ENCODE data around the gene LPP.

LPP gene

GRCh38 chr3:188135271-188135670 is 18.7 kb upstream of the LPP start:
- DNase-seq (ENCODE audit: low read depth) = no peak

GRCh38 chr3:188137051-188137450 is 16.9 kb upstream of the LPP start:
- no peak for DNase-seq (ENCODE audit: low read depth)

- no peak for DNase-seq (ENCODE audit: low read depth)
Observed at GRCh38 chr3:188139466-188139865, 14.5 kb upstream of the LPP start.

GRCh38 chr3:188146219-188146618 is 7.7 kb upstream of the LPP start:
- no peak for DNase-seq (ENCODE audit: low read depth)

DNA sequence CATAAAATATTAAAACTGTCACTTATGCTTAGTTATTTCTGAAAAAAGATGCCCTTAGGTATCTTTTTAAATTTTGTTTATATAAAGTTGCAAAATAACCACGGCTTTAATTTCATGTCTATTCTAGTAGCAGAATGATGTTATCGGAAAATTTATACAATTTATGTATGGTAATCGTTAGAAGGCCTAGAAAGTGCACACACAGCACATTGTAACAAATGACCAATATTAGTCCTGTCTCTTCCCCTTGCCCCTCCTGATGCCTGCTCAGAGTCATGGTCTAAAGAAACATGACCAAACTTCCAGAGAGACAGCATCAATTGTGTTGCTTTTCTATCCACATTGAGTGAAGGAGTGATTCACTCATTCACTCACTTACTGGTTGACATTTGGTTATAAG is 6.2 kb upstream of the LPP start:
- no peak for DNase-seq (ENCODE audit: low read depth)

GRCh38 chr3:188148318-188148717 is 5.6 kb upstream of the LPP start:
- no peak for DNase-seq (ENCODE audit: low read depth)

DNA sequence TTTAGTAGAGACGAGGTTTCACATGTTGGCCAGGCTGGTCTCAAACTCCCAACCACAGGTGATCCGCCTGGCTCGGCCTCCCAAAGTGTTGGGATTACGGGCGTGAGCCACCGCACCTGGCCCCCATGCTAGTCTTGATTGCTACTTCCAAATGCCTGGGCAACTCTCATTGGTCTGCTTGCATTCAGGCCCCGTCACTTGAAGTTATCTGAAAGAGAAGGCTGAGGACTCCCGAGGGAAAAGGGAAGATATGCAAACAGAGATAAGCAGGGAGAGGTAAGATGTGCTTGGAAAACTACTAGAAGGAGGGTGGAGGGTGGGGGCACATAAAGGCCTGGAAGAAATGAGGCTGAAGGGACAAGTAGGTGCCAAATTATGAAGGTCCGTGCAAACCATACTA is 4.4 kb upstream of the LPP start:
- DNase-seq (ENCODE audit: low read depth) = no peak

- DNase-seq (ENCODE audit: low read depth) = no peak
Observed at GRCh38 chr3:188150982-188151381, 3.0 kb upstream of the LPP start.

- no peak for DNase-seq (ENCODE audit: low read depth)
Observed at GRCh38 chr3:188151438-188151837, 2.5 kb upstream of the LPP start.

- no peak for DNase-seq (ENCODE audit: low read depth)
Observed at GRCh38 chr3:188152660-188153436, 1.1 kb upstream of the LPP start.

DNA sequence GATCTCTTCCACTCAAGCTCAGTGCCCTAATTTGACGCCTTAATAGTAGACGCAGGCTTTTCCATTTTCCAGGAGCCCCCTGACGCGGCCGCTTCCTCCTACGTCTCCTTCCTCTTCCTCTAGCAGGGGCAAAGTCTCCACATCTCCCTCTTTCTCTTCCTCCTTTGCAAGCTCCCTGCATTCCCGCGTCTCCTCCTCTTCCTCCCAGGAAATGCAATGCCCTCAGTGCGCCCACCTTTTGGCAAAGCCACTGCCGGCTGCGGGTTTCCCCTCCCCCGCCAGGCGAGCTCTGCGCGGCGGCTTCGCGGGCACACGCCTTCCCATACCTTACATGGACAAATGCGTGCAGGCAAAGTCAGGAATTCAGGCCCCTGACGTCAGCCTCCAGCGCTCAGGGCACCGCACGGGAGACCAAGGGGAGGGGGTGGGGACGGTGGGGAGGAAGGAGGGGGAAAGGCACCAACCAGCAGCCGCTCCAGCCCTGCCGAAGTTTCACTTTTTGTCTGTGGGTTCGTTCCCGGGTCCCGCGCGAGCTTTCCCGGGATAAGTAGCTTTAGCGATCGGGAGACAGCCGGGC is 432 bp upstream of the LPP start:
- DNase-seq (ENCODE audit: low read depth) = peak; percentile 82

GRCh38 chr3:188154809-188155574 is 1.0 kb downstream of the LPP start:
- no peak for DNase-seq (ENCODE audit: low read depth)

DNA sequence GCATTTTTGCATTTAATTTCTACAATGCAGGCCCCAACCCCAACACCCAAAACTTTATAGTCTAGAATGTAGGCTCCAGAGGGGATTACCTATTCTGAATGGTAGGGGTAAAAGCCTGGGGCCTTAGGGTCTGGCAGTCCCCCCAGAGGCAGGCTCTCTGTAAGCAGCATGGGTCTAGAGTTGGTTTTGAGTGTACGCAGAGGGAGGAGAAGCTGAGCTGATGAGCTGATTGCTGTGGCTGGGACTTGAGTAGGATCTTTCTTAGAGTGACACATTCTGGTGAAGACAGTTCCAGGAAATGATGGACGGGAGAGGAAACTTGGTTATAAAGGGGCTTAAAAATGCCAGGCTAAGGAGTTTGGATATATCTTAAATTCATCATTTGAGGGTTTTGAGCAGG is 2.1 kb downstream of the LPP start:
- DNase-seq (ENCODE audit: low read depth) = no peak

DNA sequence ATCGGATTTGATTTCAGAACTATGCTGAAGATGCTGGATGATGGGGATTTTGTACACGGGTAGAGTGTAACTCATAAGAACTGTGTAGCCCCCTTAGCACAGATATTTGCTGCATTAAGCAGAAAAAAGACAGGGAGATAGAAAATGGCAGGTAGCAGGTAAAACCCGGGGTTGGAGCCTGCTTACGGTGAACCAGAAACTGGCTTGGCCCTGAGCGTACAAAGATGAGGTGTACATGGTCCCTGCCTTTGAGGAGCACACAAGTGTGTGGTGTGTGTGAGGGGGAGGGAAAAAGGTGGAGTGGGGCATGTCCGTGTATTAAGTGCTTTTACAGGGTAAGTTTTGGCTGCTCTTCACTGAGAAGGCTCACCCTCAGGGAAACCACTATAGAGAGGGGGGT is 3.5 kb downstream of the LPP start:
- DNase-seq (ENCODE audit: low read depth) = no peak

GRCh38 chr3:188157971-188158370 is 4.0 kb downstream of the LPP start:
- no peak for DNase-seq (ENCODE audit: low read depth)

DNA sequence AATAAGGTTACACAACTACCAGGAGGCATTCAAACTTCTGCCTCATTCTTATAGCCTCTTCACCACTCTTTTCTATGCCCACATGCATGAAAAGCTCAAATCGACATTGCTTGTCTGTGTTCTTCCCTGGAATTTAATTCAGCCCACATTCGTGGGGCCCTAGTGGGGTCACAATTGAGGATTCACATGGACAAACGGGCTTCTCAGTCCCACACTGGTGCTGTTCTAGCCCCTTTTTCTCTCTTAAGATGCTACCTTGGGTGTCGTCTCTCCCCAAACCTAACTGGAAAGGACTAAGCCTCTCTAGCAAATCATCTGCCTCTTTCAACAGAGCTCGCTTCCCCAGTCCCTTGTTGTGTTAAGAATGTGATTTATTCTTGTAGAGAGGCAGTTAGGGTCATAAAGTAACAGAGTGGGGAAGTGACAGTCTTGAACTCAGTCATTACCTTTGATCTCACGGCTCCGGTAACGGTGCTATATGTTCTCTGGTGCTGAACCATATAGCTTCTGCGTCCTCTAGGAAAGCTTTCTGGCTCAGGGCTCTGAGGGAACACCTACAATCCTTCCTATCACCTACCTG is 4.9 kb downstream of the LPP start:
- no peak for DNase-seq (ENCODE audit: low read depth)

DNA sequence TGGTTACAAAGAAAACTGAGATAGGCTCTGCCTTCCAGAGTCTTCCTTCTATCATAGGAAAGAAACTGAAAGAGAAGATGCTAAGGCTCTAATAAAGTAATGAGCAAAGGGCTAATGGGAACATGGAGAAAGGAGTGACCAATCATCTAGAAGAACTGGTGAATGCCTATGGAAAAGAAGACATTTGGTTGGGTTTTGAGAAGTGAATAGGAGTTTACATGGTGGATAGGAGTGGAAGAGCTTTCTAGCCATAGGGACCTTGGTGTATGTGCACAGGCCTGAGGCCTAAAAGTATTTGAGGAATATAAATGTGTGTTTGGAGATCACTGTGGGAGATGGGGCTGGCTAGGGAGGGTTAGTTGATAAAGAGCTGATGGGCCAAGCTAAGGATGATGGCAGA is 6.8 kb downstream of the LPP start:
- no peak for DNase-seq (ENCODE audit: low read depth)

GRCh38 chr3:188164248-188164687 is 10.3 kb downstream of the LPP start:
- no peak for DNase-seq (ENCODE audit: low read depth)

GRCh38 chr3:188165596-188165995 is 11.6 kb downstream of the LPP start:
- no peak for DNase-seq (ENCODE audit: low read depth)

GRCh38 chr3:188166441-188166840 is 12.5 kb downstream of the LPP start:
- DNase-seq (ENCODE audit: low read depth) = no peak

DNA sequence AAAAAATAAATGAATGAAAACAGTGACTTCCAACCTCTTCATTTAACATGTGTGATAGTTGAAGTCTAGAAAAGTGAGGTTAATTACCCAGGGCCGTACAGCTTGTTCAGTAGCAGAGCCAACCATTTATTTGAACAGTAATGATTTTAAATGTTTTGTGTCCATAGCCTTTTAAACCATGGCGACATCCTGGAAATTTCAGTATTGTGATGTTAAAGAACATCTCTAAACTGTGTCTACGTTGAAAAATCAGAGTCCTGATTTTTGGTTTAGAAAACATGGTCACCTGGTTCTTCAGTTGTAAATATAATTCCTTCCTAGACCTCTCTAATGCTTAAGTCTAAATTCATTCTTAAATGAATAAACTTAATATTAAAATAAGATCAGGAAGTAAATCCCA is 14.2 kb downstream of the LPP start:
- no peak for DNase-seq (ENCODE audit: low read depth)

DNA sequence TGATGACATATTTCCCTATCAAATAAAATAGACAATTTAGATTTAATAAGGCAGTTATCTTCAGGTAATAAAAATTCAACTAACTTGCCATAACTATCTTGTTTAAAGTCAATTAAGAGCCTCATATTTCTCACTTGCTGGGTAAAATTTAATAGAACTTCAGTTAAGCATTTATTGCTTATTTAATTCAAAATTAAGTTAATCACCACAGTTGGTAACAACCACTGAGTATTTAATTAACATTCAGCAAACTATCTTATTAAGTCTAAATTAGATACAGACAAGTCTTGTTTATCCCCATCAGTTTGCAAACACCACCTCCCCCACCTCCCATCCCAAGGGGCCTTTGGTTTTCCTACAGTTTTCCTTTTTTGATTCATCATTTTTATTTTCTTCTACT is 14.7 kb downstream of the LPP start:
- DNase-seq (ENCODE audit: low read depth) = no peak

Measured in non-pigmented ciliary epithelial cell (primary cell).